DMS53 treated with DMSO at 0.1 percent for 48 hours (cell line): Measurements from ENCODE around the gene PRPF8.

ENCODE experiments used
- DNase-seq: peaks from one replicate; lab custom pipeline; 2025; ENCODE audit not compliant: unreplicated experiment; lab: John Stamatoyannopoulos, UW

The PRPF8 gene

GRCh38 chr17:1627982-1628855 lies 56.4 kb downstream of the PRPF8 start, which contains the start of gene SLC43A2:
Gene SLC43A2 (minus strand): TSS chr17:1628834. CDS start chr17:1627874, 960 bp downstream.
- peak; percentile 42 for DNase-seq

GRCh38 chr17:1627182-1627981 lies 57.3 kb downstream of the PRPF8 start:
- no peak for DNase-seq

GRCh38 chr17:1626333-1626732 lies 58.3 kb downstream of the PRPF8 start:
- DNase-seq: no peak

DNA sequence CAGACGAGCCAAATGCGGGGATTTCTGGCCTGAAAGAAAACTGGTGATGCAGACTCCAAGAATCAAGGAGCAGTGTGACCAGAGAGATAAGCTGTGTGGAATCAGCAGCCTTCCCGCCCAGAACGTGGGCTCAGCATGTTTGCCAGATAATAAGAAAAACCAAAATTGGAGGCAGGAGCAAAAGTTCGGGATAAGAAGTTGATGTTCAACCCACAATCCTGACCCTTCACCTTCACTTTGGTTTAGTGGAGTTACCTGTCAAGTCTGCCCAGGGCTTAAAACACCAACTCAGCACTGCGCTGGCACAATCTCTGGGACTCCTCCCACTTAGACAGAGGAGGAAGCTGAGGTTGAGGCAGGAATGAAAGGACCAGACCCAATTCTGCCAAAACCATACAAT lies 59.1 kb downstream of the PRPF8 start:
- no peak for DNase-seq

GRCh38 chr17:1625053-1625452 lies 59.6 kb downstream of the PRPF8 start:
- DNase-seq: no peak

GRCh38 chr17:1624650-1625049 lies 60.0 kb downstream of the PRPF8 start:
- DNase-seq: no peak

DNA sequence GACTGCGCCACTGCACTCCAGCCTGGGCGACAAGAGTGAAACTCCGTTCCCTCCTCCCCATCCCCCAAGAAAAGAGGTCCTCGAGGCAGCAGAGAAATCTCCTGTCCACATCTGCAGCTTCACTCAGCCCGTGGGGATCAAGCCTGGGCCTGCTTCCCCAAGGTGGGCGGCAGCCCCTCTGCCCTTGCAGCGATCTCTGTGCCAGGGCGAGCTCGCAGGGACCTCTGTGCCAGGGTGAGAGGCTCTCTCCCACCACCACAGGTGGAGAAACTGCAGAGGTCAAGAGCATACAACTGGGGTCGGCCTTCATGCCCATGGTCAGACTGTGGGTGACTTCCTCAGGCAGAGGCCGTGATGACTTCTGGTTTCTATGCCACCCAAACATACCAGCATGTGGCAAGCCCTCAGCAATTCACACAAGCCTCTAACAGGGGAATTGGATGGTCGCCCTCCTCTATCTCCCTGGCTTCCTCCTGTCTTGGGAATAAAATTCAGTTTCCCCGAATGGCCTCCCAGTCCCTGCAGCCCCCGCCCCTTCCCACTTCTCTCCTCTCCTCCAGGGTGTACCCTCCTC lies 61.5 kb downstream of the PRPF8 start:
- DNase-seq: no peak

GRCh38 chr17:1621273-1621954 lies 63.3 kb downstream of the PRPF8 start:
- DNase-seq: no peak

DNA sequence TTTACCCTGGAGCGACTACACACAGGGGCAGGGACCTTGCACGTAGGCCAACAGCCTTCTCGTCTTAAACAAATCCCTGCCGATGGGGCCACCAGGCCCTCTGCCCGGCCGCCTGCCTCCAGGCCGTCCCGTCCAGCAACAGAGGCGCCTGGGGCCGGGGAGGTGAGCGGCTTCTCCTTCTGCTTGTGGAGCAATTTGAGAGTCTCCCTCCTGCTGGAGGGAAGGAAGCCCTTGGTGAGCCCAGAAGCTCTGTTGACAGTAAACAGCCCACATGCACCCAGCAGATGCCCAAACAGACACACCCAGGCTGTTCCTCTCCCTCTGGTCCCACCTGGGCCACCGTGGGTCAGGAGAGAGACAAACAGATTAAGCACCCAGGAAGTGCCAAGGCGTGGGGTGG lies 64.2 kb downstream of the PRPF8 start:
- DNase-seq: no peak

DNA sequence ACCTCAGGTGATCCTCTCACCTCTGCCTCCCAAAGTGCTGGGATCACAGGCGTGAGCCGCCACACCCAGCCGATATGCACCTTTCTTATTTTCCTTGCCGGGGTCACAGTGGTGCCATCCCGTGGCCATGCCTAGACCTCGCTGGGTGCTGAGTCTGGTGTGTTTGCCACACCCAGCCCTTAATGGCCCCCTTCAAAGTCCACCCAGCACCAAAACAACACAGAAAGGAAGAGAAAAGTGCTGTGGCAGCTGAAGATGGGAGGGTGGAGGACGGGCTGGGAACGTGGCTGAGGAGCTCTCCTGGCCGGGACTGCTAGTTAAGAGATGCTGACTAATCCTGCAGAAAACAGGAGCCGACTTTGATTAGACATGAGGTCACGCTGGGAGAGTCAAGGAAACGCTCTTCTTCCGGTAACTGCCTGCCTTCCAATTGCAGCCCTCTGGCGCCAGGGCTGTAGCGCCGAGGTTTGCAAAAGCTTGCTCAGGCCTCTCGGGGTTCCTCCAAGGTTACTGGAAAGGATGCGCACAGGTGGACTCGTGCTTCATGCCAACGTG lies 67.0 kb downstream of the PRPF8 start:
- DNase-seq: no peak

DNA sequence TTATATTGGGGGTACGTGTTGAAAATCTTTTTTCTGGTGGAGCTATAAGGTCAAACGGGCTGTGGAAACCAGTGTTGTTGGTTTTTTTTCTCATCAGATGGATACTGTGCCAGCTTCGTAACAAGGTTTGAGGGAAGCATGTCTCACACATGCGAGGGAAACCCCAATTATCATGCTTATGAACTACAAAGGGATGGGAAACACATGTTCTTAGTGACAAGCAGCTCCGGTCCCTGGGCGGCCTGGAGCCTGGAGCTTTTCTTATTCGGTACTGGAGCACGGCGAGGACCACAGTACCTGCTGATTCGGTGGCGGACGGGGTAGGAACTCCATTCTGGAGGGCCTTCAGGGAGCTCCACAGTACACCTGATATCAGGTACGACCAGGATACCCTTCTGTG lies 68.6 kb downstream of the PRPF8 start:
- DNase-seq: no peak

GRCh38 chr17:1612400-1612799 lies 72.3 kb downstream of the PRPF8 start:
- DNase-seq: no peak

DNA sequence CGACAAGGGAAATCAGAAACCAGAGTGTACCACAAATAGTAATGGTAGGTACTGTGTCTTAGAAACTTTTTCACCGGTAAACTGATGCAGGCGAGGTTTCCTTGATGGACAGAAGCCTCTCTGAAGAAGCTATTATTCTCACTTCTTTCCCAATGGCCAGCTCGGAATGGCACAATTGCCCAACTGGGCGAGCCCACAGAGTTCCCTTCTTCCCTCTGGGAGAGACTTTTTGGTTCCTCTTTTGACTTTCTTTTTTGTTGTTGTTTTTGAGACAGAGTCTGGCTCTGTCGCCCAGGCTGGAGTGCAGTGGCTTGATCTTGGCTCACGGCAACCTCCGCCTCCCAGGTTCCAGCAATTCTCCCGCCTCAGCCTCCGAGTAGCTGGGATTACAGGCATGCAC lies 73.0 kb downstream of the PRPF8 start:
- DNase-seq: no peak

DNA sequence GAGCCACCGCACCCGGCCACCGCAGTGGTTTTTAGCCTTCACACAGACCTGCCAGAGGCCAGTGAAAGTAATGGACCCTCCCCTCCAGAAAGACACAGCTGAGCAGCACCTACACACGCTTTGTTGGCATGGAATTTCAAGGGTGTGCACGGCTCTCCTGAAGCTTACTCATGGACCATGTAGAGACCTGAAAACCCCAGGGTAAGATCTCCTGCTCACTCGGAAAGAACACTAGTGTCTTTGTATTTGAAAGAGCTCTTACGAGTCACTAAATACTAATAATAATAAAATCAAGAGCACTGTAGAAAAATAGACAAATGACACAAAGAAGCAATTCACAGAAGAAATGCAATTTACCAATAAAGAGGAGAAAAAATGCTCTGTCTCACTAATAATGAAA lies 76.0 kb downstream of the PRPF8 start:
- no peak for DNase-seq

GRCh38 chr17:1607971-1608320 lies 76.7 kb downstream of the PRPF8 start:
- no peak for DNase-seq

- DNase-seq: no peak
These were observed 78.2 kb downstream of the PRPF8 start for GRCh38 chr17:1606352-1606985.

GRCh38 chr17:1605681-1606351 lies 78.9 kb downstream of the PRPF8 start:
- no peak for DNase-seq

DNA sequence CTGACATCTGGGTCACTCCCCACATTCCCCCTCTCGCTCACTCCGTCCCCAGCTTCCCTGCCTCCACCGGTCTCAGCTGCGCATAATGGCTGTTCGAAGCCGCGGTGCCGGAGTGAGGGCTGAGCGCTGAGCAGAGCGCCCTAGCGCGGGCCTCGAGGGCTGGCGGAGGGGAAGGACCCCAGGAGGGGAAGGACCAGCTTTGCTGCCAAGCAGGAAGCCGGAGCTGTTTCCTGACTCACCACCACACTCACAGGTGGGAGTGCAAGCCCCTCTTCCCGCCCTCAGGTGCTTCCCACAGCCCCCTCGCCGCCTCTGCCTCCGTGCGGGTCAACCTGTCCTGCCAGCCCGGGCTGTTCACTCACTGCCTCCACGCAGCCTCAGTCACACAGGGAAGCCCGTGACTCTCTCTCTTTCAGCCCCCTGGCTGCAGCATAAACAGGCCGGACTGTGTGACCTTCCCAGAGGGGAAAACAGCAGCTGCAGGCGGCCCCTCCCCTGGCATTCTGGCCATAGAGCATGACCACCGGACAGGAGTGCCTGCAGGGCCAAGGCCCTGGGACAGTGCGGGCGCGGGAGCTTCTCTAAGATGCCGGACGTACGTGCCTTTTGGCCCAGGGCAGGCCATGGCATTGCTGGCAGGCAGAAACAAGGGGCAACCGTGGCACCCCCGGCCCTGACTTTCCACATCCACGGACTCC lies 79.7 kb downstream of the PRPF8 start:
- no peak for DNase-seq

DNA sequence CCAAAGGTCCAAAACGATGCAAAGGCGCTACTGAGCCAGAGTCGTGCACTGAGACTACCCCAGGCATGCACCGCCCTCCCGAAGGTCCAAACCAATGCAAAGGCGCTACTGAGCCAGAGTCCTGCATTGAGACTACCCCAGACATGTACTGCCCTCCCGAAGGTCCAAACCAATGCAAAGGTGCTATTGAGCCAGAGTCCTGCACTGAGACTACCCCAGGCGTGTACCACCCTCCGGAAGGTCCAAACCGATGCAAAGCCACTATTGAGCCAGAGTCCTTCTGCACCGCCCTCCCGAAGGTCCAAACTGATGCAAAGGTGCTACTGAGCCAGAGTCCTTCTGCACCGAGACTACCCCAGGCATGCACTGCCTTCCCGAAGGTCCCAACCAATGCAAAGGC lies 83.1 kb downstream of the PRPF8 start:
- no peak for DNase-seq
